Measurements from ENCODE around the gene EFL1.
"Not testable (repeated sequence)": the region's sequence is repeated elsewhere in the genome, so short reads cannot be mapped to it uniquely, and the experiment has no call there.

DNA sequence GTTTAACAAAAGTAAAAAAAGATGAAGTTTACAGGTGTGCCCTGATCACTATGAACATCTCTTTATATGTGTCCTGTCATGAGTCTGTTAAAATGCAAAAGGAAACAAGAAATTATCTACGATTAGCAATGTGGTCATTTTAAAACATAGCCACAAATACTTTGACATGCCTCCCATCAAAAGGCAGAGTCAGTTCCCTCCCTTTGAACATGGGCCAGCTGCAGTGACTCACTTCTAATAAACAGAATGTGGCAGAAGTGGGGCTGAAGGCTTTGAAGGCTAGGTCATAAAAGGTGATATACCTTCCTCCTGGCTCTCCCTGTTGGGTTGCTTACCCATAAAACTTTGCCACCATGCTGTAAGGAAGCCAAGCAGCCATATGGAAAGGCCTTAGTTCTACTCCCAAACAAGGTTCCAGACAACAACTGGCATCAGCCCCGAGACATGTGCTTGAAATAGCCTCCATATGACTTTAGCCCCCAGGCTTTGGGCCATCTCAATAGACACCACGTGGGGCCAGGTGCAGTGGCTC lies 52.4 kb downstream of the EFL1 start:
- TF ChIP-seq, protein P1, sequence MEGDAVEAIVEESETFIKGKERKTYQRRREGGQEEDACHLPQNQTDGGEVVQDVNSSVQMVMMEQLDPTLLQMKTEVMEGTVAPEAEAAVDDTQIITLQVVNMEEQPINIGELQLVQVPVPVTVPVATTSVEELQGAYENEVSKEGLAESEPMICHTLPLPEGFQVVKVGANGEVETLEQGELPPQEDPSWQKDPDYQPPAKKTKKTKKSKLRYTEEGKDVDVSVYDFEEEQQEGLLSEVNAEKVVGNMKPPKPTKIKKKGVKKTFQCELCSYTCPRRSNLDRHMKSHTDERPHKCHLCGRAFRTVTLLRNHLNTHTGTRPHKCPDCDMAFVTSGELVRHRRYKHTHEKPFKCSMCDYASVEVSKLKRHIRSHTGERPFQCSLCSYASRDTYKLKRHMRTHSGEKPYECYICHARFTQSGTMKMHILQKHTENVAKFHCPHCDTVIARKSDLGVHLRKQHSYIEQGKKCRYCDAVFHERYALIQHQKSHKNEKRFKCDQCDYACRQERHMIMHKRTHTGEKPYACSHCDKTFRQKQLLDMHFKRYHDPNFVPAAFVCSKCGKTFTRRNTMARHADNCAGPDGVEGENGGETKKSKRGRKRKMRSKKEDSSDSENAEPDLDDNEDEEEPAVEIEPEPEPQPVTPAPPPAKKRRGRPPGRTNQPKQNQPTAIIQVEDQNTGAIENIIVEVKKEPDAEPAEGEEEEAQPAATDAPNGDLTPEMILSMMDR (IDR thresholded peaks at IDR 0.05; ENCODE audit: control extremely low read depth in 1 of 3, insufficient read depth in 1 of 3, low read depth in 1 of 3, low read length in 3 of 3), result not testable (repeated sequence)
- not testable (repeated sequence) for TF ChIP-seq POLR2AphosphoS5 (IDR thresholded peaks at IDR 0.05; ENCODE audit: low read depth, low read length); KDM1A (IDR thresholded peaks at IDR 0.05; ENCODE audit: borderline replicate concordance, low read length); JUN (IDR thresholded peaks at IDR 0.05; ENCODE audit: low read depth, low read length); CHD1 (IDR thresholded peaks at IDR 0.05; ENCODE audit: low read depth, low read length); POLR2A (IDR thresholded peaks at IDR 0.05; ENCODE audit: control extremely low read depth in 1 of 2, low read depth in 2 of 2, low read length in 2 of 2); MAFK (IDR thresholded peaks at IDR 0.05; ENCODE audit: low read depth, low read length); RAD21 (IDR thresholded peaks at IDR 0.05 in 1 of 2, conservative IDR thresholded peaks at IDR 0.05 in 1 of 2; ENCODE audit: low read depth in 2 of 2, low read length in 2 of 2); TBP (IDR thresholded peaks at IDR 0.05; ENCODE audit: low read depth, low read length); CREB1 (IDR thresholded peaks at IDR 0.05); SIRT6 (IDR thresholded peaks at IDR 0.05; ENCODE audit: low read length)
- TF ChIP-seq, protein P2, sequence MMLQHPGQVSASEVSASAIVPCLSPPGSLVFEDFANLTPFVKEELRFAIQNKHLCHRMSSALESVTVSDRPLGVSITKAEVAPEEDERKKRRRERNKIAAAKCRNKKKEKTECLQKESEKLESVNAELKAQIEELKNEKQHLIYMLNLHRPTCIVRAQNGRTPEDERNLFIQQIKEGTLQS (IDR thresholded peaks at IDR 0.05; ENCODE audit: insufficient read depth, low read depth, low read length), result not testable (repeated sequence)
- TF ChIP-seq, protein P3, sequence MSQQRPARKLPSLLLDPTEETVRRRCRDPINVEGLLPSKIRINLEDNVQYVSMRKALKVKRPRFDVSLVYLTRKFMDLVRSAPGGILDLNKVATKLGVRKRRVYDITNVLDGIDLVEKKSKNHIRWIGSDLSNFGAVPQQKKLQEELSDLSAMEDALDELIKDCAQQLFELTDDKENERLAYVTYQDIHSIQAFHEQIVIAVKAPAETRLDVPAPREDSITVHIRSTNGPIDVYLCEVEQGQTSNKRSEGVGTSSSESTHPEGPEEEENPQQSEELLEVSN (IDR thresholded peaks at IDR 0.05), result not testable (repeated sequence)
